HG02763 (cell line): Measurements from ENCODE around the gene GOLT1A.

Source experiments
- ATAC-seq: cut with Tn5 transposase; IDR thresholded peaks from one replicate; pipeline ENCODE4 v1.9.1; 2021; ENCODE audit warnings: mild to moderate bottlenecking, moderate library complexity; ENCODE audit not compliant: unreplicated experiment

The GOLT1A gene

GRCh38 chr1:204162494-204163074 lies 51.2 kb downstream of the GOLT1A start:
- ATAC-seq = no peak

- no peak for ATAC-seq
Observed at GRCh38 chr1:204161609-204162493, 51.9 kb downstream of the GOLT1A start.

GRCh38 chr1:204157962-204158361 lies 55.8 kb downstream of the GOLT1A start:
- ATAC-seq = no peak

GRCh38 chr1:204155881-204156280 lies 57.9 kb downstream of the GOLT1A start:
- ATAC-seq = no peak

- no peak for ATAC-seq
Observed at GRCh38 chr1:204154568-204155255, 59.1 kb downstream of the GOLT1A start.

GRCh38 chr1:204153667-204154066 lies 60.1 kb downstream of the GOLT1A start:
- ATAC-seq = no peak

- ATAC-seq = no peak
Observed at GRCh38 chr1:204152310-204153044, 61.3 kb downstream of the GOLT1A start.

GRCh38 chr1:204151552-204152309 lies 62.1 kb downstream of the GOLT1A start, which contains the start of gene ETNK2:
Gene ETNK2, minus strand, starts transcription at chr1:204152044. Its CDS starts 192 bp downstream, at chr1:204151852.
- ATAC-seq = no peak

GRCh38 chr1:204150702-204151551 lies 62.9 kb downstream of the GOLT1A start:
- ATAC-seq = no peak

- ATAC-seq = no peak
Observed at GRCh38 chr1:204149635-204150565, 63.9 kb downstream of the GOLT1A start.

GRCh38 chr1:204149107-204149506 lies 64.7 kb downstream of the GOLT1A start:
- no peak for ATAC-seq
